Smooth muscle cell (in vitro differentiated cells): ENCODE data around the gene PPIF. TPM values are rescaled to one million over a fixed set of nuclear protein-coding genes. Genes with fewer than 3 reads are reported as not detected.

Experiments used
- DNase-seq: peaks from one replicate; lab custom pipeline; 2025; ENCODE audit not compliant: unreplicated experiment; lab: John Stamatoyannopoulos, UW
- H2AFZ ChIP-seq: fragments of 200-600 bp; sonication (generic); 2 replicates; pipeline ENCODE4 v1.6.0; 2016; ENCODE audit warnings: antibody characterized with exemption, low read depth, mild to moderate bottlenecking
- H3F3A ChIP-seq: fragments of 200-600 bp; sonication (generic); 2 replicates; pipeline ENCODE4 v1.6.0; 2017; ENCODE audit warnings: antibody characterized with exemption, low read depth
- H3K27ac ChIP-seq: fragments of 200-600 bp; sonication (generic); 2 replicates; pipeline ENCODE4 v1.5.1; 2016; ENCODE audit warnings: low read depth, mild to moderate bottlenecking
- H3K27me3 ChIP-seq: fragments of 200-600 bp; sonication (generic); 2 replicates; pipeline ENCODE4 v1.6.1; 2016; ENCODE audit warnings: low read depth, mild to moderate bottlenecking
- H3K36me3 ChIP-seq: fragments of 200-600 bp; sonication (generic); 2 replicates; pipeline ENCODE4 v1.5.1; 2016; ENCODE audit warnings: low read depth
- H3K4me1 ChIP-seq: fragments of 200-600 bp; sonication (generic); 2 replicates; pipeline ENCODE4 v1.5.1; 2016; ENCODE audit warnings: low read depth
- H3K4me2 ChIP-seq: fragments of 200-600 bp; sonication (generic); 2 replicates; pipeline ENCODE4 v1.6.0; 2016; ENCODE audit warnings: mild to moderate bottlenecking
- H3K4me3 ChIP-seq: fragments of 200-600 bp; sonication (generic); 2 replicates; pipeline ENCODE4 v1.5.1; 2016; ENCODE audit warnings: mild to moderate bottlenecking
- H3K79me2 ChIP-seq: fragments of 200-600 bp; sonication (generic); 2 replicates; pipeline ENCODE4 v1.6.0; 2016; ENCODE audit warnings: low read depth, mild to moderate bottlenecking
- H3K9ac ChIP-seq: fragments of 200-600 bp; sonication (generic); 2 replicates; pipeline ENCODE4 v1.6.0; 2016; ENCODE audit warnings: low read depth
- H3K9me3 ChIP-seq: fragments of 200-600 bp; sonication (generic); replicated peaks from 2 replicates; pipeline ENCODE4 v1.5.1; 2016; ENCODE audit warnings: low read depth
- H4K20me1 ChIP-seq: fragments of 200-600 bp; sonication (generic); 2 replicates; pipeline ENCODE4 v1.6.0; 2016; ENCODE audit warnings: low read depth
- WGBS: methylation state at CpG from one replicate; pipeline ENCODE4 v1.1.7; 2016; ENCODE audit warnings: low lambda C conversion rate; 5-methylcytosine and 5-hydroxymethylcytosine counted together
- polyA plus RNA-seq: library from polyadenylated mRNA; unstranded; fragments of >200 nt; fragmentation: Nextera tagmentation; extraction: Ambion mirVana; gene quantifications from 2 replicates; pipeline ENCODE4 v1.2.1, GENCODE V29; 2016
- total RNA-seq: library from RNA; depleted of rRNA; stranded (reverse); fragments of >200 nt; gene quantifications from 2 replicates; pipeline ENCODE4 v1.2.3, GENCODE V29; 2014
- TF ChIP-seq, protein P1 (sequence below): fragments of 200-600 bp; sonication (generic); IDR thresholded peaks from 2 replicates; pipeline ENCODE4 v1.5.1; 2017; ENCODE audit warnings: borderline replicate concordance, mild to moderate bottlenecking, antibody characterized with exemption; ENCODE audit not compliant: insufficient read depth, poor library complexity, severe bottlenecking

Gene PPIF
- total and polyA plus RNA-seq, 2 experiments from 2014 or later, result 24.3 to 29.7 TPM

DNA sequence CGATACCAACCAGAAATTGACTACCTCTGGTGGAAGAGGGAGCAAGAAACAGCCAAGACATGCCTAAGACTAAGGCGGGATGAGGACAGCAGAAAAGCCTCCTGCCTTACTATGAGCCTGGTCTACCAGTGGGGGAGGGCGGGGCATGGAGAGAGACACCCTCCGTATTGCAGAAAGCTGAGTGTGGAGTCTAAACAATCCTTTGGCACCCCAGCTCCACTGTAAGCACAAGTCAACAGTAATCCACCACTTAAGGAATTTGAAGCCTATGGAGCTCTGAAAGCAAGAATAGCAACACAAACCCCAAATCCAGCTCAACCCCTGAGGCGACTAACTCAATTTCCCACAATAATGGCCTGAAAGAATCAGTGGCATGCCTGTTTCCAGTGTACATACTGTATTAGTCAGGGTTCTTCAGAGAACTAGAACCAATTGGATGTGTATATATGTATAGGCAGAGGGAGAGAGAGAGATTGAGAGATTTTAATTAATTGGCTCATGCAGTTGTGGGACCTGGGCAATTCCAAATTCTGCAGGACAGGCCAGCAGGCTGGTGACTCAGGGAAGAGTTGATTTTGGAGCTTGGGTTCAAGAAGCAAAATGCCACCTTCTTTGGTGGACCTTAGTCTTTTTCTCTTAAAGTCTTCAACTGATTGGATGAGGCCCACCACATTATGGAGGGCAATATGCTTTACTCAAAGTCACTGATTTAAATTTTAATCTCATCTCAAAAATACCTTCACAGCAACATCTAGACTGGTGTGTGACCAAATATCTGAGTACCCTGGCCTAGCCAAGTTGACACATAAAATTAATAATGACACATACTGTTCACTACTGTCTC is 13.5 kb downstream of the PPIF start:
- Histone ChIP-seq H3K9me3 (no peaks in the 10 kb centered on the region), H4K20me1 (no peaks in the 10 kb centered on the region), H3K27ac (no peak overlapping the region), H3F3A (no peaks in the 10 kb centered on the region), H3K36me3 (no peaks in the 10 kb centered on the region), H3K27me3 (no peaks in the 10 kb centered on the region), H3K9ac (no peak overlapping the region), H3K4me1 (no peaks in the 10 kb centered on the region), H3K4me3 (no peak overlapping the region), H3K4me2 (no peak overlapping the region), H3K79me2 (no peaks in the 10 kb centered on the region), H2AFZ (no peak overlapping the region)
- WGBS, result 90% methylated on average over 5 of the region's 5 CpGs
- no peak for DNase-seq
- TF ChIP-seq, protein P1, sequence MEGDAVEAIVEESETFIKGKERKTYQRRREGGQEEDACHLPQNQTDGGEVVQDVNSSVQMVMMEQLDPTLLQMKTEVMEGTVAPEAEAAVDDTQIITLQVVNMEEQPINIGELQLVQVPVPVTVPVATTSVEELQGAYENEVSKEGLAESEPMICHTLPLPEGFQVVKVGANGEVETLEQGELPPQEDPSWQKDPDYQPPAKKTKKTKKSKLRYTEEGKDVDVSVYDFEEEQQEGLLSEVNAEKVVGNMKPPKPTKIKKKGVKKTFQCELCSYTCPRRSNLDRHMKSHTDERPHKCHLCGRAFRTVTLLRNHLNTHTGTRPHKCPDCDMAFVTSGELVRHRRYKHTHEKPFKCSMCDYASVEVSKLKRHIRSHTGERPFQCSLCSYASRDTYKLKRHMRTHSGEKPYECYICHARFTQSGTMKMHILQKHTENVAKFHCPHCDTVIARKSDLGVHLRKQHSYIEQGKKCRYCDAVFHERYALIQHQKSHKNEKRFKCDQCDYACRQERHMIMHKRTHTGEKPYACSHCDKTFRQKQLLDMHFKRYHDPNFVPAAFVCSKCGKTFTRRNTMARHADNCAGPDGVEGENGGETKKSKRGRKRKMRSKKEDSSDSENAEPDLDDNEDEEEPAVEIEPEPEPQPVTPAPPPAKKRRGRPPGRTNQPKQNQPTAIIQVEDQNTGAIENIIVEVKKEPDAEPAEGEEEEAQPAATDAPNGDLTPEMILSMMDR, result no peak

DNA sequence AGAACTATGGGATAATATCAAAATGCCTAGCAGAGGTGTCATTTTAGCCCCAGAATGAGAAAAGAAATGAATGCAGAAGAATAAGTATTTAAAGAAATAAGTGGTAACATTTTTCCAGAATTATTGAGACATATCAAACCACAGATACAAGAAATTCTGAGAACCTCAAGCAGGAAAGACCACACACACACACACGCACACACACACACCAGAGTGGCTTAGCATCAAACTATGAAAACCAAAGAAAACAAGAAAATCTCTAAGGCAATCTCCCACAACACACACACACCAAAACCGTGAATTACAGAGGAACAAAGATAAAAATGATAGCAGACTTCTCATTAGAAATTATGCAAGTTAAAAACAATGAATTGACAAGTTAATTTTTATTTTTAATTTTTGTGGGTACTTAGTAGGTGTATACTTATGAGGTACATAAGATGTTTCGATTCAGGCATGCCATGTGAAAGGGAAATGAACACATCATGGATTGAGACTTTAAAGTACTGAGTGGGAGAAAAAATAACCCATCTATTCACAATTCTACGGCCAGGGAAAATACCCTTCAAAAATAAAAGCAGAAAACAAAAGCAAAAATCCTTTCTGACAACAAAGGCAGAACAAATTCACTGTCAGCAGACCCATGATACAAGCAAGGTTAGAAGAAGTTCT is 14.6 kb downstream of the PPIF start:
- TF ChIP-seq, protein P1, result no peak
- H3K4me3 ChIP-seq, result no peak overlapping the region
- peaks cover 5% of the 10 kb centered on the region for H3K27me3 ChIP-seq
- H4K20me1 ChIP-seq, result no peaks in the 10 kb centered on the region
- no peak overlapping the region for H2AFZ ChIP-seq
- H3K4me1 ChIP-seq, result no peaks in the 10 kb centered on the region
- H3K27ac ChIP-seq, result no peak overlapping the region
- no peak overlapping the region for H3K9ac ChIP-seq
- H3K9me3 ChIP-seq, result no peaks in the 10 kb centered on the region
- H3F3A ChIP-seq, result no peaks in the 10 kb centered on the region
- H3K36me3 ChIP-seq, result no peaks in the 10 kb centered on the region
- no peak for DNase-seq
- WGBS, result 89% methylated on average over 4 of the region's 4 CpGs
- no peaks in the 10 kb centered on the region for H3K79me2 ChIP-seq
- H3K4me2 ChIP-seq, result no peak overlapping the region

DNA sequence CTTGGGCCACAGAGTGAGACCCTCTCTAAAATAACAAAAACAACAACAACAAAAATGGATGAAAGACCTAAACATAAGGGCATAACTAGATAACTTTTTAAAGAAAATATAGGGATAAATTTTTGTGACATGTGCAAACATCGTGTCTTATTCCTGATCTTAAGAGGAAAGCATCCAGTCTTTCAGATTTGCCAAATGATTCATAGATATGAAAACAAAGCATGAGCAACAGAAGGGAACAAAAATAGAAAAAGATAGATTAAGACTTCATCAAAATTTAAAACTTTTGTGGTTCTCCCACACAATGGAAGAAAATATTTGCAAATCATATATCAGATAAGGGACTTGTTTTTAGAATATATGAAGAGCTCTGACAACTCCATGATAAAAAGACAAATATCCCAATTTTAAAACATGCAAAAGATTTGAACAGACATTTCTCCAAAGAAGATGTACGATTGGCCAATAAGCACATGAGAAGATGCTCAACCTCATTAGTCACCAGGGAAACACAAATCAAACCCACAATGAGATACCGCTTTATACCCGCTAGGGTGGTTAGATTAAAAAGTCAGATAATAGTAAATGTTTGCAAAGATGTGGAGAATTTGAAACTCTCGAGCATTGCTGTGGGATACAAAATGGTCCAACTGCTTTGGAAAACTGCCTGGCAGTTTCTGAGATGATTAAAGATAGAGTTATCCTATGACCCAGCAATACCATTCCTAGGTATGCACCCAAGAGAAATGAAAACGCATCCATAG is 20.3 kb downstream of the PPIF start:
- Histone ChIP-seq H3F3A (no peaks in the 10 kb centered on the region), H3K79me2 (no peaks in the 10 kb centered on the region), H3K27ac (no peak overlapping the region), H2AFZ (no peak overlapping the region), H3K9ac (no peak overlapping the region), H3K4me2 (no peak overlapping the region), H3K4me3 (no peak overlapping the region), H3K36me3 (no peaks in the 10 kb centered on the region), H4K20me1 (no peaks in the 10 kb centered on the region), H3K4me1 (no peaks in the 10 kb centered on the region), H3K27me3 (peaks cover 5% of the 10 kb centered on the region), H3K9me3 (no peaks in the 10 kb centered on the region)
- TF ChIP-seq, protein P1, result no peak
- no peak for DNase-seq
- 84% methylated on average over 6 of the region's 6 CpGs for WGBS
